Measurements from ENCODE around the gene GBX1. TPM values are rescaled to one million over a fixed set of nuclear protein-coding genes. Genes with fewer than 3 reads are reported as not detected.
A peak's percentile ranks its signal among the peaks of the same experiment; 100 is the strongest.

Gene GBX1
- total RNA-seq, 1 donor from 2014 or later = not detected

DNA sequence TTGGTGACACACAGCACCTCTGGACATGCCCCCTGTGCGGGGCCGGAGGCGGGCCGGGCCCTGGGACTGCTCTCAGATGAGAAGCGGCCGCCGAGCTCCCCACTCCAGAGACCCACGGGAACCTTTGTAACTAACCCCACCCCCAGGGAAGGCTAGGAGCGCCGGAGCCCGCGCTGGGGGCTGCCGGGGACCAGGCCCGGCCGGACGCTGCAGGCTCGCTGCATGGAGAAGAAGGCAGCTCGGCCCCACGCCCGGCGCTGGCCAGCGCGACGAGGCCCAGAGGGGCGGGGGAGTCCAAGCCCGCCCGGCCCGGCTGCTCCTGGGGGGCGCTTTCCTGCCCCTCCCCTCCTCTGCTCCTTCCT is 44.7 kb downstream of the GBX1 start:
- H3K4me1 Mint-ChIP-seq (ENCODE audit: low read depth) = no peaks in the 10 kb centered on the region
- intact Hi-C loops (cut with micrococcal nuclease) = no loop called here
- H3K27me3 Mint-ChIP-seq (ENCODE audit: insufficient read depth) = no peaks in the 10 kb centered on the region
- H3K9me3 Mint-ChIP-seq = no peaks in the 10 kb centered on the region
- DNase-seq (ENCODE audit: low spot score) = no peak
- H3K4me3 Mint-ChIP-seq = no peak overlapping the region
- peaks cover 7% of the 10 kb centered on the region for H3K36me3 Mint-ChIP-seq (ENCODE audit: low read depth)
- no peak overlapping the region for H3K27ac Mint-ChIP-seq

- Mint-ChIP-seq H3K36me3 (ENCODE audit: low read depth) (peaks cover 7% of the 10 kb centered on the region), H3K4me1 (ENCODE audit: low read depth) (no peaks in the 10 kb centered on the region), H3K4me3 (no peak overlapping the region), H3K27ac (no peak overlapping the region), H3K9me3 (no peaks in the 10 kb centered on the region), H3K27me3 (ENCODE audit: insufficient read depth) (no peaks in the 10 kb centered on the region)
- DNase-seq (ENCODE audit: low spot score) = no peak
- intact Hi-C loops (cut with micrococcal nuclease) = no loop called here
These were observed 45.2 kb downstream of the GBX1 start for GRCh38 chr7:151122276-151122675.

- Mint-ChIP-seq H3K27ac (no peak overlapping the region), H3K27me3 (ENCODE audit: insufficient read depth) (no peaks in the 10 kb centered on the region), H3K36me3 (ENCODE audit: low read depth) (peaks cover 7% of the 10 kb centered on the region), H3K4me3 (no peak overlapping the region), H3K9me3 (no peaks in the 10 kb centered on the region), H3K4me1 (ENCODE audit: low read depth) (no peaks in the 10 kb centered on the region)
- no peak for DNase-seq (ENCODE audit: low spot score)
- intact Hi-C loops (cut with micrococcal nuclease) = no loop called here
These were observed 45.9 kb downstream of the GBX1 start for GRCh38 chr7:151121380-151122170.

- Mint-ChIP-seq H3K27me3 (ENCODE audit: insufficient read depth) (no peaks in the 10 kb centered on the region), H3K27ac (no peak overlapping the region), H3K4me3 (no peak overlapping the region), H3K9me3 (no peaks in the 10 kb centered on the region), H3K4me1 (ENCODE audit: low read depth) (no peaks in the 10 kb centered on the region), H3K36me3 (ENCODE audit: low read depth) (peaks cover 7% of the 10 kb centered on the region)
- intact Hi-C loops (cut with micrococcal nuclease) = no loop called here
- DNase-seq (ENCODE audit: low spot score) = no peak
These were observed 46.6 kb downstream of the GBX1 start for GRCh38 chr7:151120896-151121295.

DNA sequence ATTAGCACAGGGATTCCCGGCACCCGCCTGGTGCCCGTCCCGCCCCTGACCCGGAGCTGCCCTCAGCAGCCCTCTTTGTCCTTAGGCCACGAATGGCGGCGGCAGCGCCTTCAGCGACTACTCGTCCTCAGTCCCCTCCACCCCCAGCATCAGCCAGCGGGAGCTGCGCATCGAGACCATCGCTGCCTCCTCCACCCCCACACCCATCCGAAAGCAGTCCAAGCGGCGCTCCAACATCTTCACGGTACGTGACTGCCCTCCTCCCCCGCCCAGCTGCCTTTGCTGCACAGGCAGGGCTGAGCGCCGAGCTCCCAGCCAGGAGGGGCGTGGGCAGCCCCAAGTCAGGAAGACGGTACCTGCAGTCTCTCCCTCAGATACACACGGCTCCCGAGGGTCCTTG is 47.6 kb downstream of the GBX1 start:
- Mint-ChIP-seq H3K4me3 (no peak overlapping the region), H3K4me1 (ENCODE audit: low read depth) (no peaks in the 10 kb centered on the region), H3K36me3 (ENCODE audit: low read depth) (peaks cover 7% of the 10 kb centered on the region), H3K9me3 (no peaks in the 10 kb centered on the region), H3K27me3 (ENCODE audit: insufficient read depth) (no peaks in the 10 kb centered on the region), H3K27ac (no peak overlapping the region)
- no peak for DNase-seq (ENCODE audit: low spot score)
- intact Hi-C loops (cut with micrococcal nuclease) = no loop called here

- Mint-ChIP-seq H3K27ac (no peak overlapping the region), H3K9me3 (no peaks in the 10 kb centered on the region), H3K4me3 (no peak overlapping the region), H3K36me3 (ENCODE audit: low read depth) (peaks cover 7% of the 10 kb centered on the region), H3K4me1 (ENCODE audit: low read depth) (no peaks in the 10 kb centered on the region), H3K27me3 (ENCODE audit: insufficient read depth) (peaks cover 2% of the 10 kb centered on the region)
- no peak for DNase-seq (ENCODE audit: low spot score)
- intact Hi-C loops (cut with micrococcal nuclease) = no loop called here
These were observed 48.5 kb downstream of the GBX1 start for GRCh38 chr7:151119055-151119415.

DNA sequence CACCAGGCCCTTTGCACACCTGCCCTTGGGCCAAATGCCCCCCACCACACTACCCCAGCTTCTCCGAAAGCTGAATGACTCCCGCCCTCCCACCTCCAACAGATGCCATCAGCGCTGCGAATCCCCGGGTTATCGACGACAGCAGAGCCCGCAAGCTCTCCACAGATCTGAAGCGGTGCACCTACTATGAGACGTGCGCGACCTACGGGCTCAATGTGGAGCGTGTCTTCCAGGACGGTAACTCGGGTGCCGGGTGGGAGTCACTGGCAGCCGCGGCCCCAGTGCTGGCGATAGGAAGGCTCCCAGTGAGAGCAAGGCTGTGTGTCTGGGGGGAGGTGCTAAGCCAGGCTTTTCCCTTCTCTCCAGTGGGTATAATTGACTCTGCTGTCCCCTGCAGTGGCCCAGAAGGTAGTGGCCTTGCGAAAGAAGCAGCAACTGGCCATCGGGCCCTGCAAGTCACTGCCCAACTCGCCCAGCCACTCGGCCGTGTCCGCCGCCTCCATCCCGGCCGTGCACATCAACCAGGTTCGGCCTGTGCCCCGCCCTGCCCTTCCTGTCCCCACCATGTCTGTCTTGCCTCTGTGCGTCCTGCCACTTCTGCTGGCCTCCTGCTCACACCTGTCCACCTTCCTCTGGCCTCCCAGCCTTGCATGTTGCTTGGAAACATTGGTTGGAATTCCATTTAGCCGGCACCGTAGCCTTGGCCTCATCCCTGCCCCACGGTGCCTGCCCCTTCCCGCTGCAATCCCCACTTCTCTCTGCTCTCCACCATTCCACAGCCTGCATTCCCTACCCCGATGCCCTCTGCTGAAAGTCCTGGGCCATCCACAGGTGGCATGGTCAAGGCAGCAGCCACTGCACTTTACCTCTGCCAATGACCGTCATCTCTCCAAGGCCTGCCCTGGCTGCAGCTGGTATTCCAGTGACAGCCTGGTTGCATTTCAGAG is 49.1 kb downstream of the GBX1 start:
- Mint-ChIP-seq H3K27me3 (ENCODE audit: insufficient read depth) (peaks cover 8% of the 10 kb centered on the region), H3K27ac (no peak overlapping the region), H3K9me3 (no peaks in the 10 kb centered on the region), H3K36me3 (ENCODE audit: low read depth) (peaks cover 7% of the 10 kb centered on the region), H3K4me1 (ENCODE audit: low read depth) (no peaks in the 10 kb centered on the region), H3K4me3 (peak overlapping the region; percentile 19)
- intact Hi-C loops (cut with micrococcal nuclease) = no loop called here
- no peak for DNase-seq (ENCODE audit: low spot score)

- Mint-ChIP-seq H3K9me3 (no peaks in the 10 kb centered on the region), H3K36me3 (ENCODE audit: low read depth) (peaks cover 7% of the 10 kb centered on the region), H3K27ac (no peak overlapping the region), H3K4me1 (ENCODE audit: low read depth) (no peaks in the 10 kb centered on the region), H3K4me3 (peak overlapping the region; percentile 5), H3K27me3 (ENCODE audit: insufficient read depth) (peaks cover 14% of the 10 kb centered on the region)
- intact Hi-C loops (cut with micrococcal nuclease) = no loop called here
- no peak for DNase-seq (ENCODE audit: low spot score)
These were observed 49.9 kb downstream of the GBX1 start for GRCh38 chr7:151117565-151117964.

- Mint-ChIP-seq H3K4me1 (ENCODE audit: low read depth) (no peaks in the 10 kb centered on the region), H3K9me3 (no peaks in the 10 kb centered on the region), H3K27ac (no peak overlapping the region), H3K4me3 (no peak overlapping the region), H3K27me3 (ENCODE audit: insufficient read depth) (peaks cover 17% of the 10 kb centered on the region), H3K36me3 (ENCODE audit: low read depth) (peaks cover 7% of the 10 kb centered on the region)
- intact Hi-C loops (cut with micrococcal nuclease) = no loop called here
- no peak for DNase-seq (ENCODE audit: low spot score)
These were observed 50.7 kb downstream of the GBX1 start for GRCh38 chr7:151116603-151117440.

- DNase-seq (ENCODE audit: low spot score) = no peak
- H3K27me3 Mint-ChIP-seq (ENCODE audit: insufficient read depth) = peaks cover 17% of the 10 kb centered on the region
- intact Hi-C loops (cut with micrococcal nuclease) = loop anchor here (1.0 kb wide), 1 partner anchor 218 kb away; no protein-coding TSS in a partner anchor
These were observed 51.6 kb downstream of the GBX1 start for GRCh38 chr7:151115836-151116418.

DNA sequence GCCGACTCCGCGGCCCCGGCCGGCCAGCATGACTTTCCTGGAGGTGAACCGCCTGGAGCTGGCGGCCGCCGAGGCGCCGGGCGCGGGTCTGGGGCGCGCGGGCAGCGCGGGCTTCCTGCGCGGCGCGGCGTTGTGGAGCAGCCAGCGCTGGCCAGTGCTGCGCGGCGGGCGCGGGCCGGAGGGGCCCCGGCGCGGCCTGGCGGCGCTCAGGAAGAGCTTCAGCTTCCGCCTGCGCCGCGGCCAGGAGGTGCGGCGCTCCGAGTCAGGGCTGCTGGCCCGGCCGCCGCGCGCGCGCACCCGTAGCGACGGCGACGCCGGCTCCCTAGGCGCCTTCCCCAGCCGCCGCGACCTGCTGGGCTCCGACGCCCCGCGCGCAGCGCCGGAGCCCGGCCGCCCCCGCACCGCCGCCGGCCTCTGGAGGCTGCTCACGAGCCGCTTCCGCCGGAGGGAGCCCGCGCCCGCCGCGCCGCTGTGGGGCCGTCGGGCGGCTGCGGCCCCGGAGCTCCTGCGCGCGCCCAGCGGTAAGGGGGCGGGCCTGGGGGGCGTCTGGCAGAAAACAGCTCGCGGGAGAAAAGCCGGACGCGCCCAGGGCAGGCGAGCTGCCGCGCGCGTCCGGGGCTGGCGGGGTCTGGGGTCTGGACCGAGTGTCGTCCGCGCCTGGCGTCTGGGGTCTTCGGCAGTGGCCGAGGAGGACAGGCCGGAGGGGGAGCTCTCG is 52.2 kb downstream of the GBX1 start:
- no peaks in the 10 kb centered on the region for H3K4me1 Mint-ChIP-seq (ENCODE audit: low read depth)
- H3K27ac Mint-ChIP-seq = no peak overlapping the region
- peaks cover 17% of the 10 kb centered on the region for H3K27me3 Mint-ChIP-seq (ENCODE audit: insufficient read depth)
- no peaks in the 10 kb centered on the region for H3K9me3 Mint-ChIP-seq
- no peak overlapping the region for H3K4me3 Mint-ChIP-seq
- intact Hi-C loops (cut with micrococcal nuclease) = loop anchor here (1.0 kb wide), 1 partner anchor 217 kb away; no protein-coding TSS in a partner anchor
- DNase-seq (ENCODE audit: low spot score) = no peak
- peaks cover 4% of the 10 kb centered on the region for H3K36me3 Mint-ChIP-seq (ENCODE audit: low read depth)

More at GRCh38 chr7:151115836-151116418, 51.6 kb downstream of the GBX1 start:
- Mint-ChIP-seq H3K4me3 (no peak overlapping the region), H3K4me1 (ENCODE audit: low read depth) (no peaks in the 10 kb centered on the region), H3K9me3 (no peaks in the 10 kb centered on the region), H3K36me3 (ENCODE audit: low read depth) (peaks cover 7% of the 10 kb centered on the region), H3K27ac (no peak overlapping the region)
